Cerebellar nuclear complex (tissue), 1 donor: Measurements from ENCODE around the gene PNKP.

Experiments
- DNase-seq, 2 experiments: peaks; one replicate each; lab custom pipeline; 2025; lab: John Stamatoyannopoulos, UW

PNKP gene

DNA sequence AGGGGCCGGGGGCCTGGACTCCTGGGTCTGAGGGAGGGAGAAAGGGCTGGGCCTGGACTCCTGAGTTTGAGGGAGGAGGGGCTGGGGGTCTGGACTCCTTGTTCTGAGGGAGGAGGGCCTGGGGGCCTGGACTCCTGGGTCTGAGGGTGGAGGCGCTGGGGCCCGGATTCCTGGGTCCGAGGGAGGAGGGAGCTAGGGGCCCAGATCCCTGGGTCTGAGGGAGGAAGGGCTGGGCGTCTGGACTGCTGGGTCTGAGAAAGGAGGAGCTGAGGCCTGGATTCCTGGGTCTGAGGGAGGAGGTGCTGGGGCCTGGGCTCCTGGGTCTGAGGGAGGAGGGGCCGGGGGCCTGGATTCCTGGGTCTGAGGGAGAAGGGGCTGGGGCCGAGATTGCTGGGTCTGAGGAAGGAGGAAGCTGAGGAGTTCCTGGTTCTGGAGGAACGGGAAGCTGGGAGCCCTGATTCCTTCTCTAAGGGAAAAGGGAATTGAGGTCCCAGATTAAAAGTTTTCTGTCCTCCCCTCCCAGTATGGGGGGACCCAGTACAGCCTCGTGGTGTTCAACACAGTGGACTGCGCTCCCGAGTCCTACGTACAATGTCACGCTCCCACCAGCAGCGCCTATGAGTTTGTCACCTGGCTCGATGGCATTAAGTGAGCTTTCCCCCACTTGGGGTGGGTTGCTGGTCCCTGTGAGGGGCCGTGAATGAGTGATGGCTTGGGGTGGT lies 48.6 kb downstream of the PNKP start:
- DNase-seq = no peak

- peak in 1 of 2 experiments; percentile 62 for DNase-seq
Observed at GRCh38 chr19:49817964-49818648, 49.3 kb downstream of the PNKP start, which contains the start of gene MED25. MED25 (plus strand) TSS chr19:49818289; CDS start chr19:49818342, 53 bp downstream.

GRCh38 chr19:49816590-49816989 lies 50.8 kb downstream of the PNKP start:
- DNase-seq = no peak

- DNase-seq = no peak
Observed at GRCh38 chr19:49814010-49814409, 53.4 kb downstream of the PNKP start.

DNA sequence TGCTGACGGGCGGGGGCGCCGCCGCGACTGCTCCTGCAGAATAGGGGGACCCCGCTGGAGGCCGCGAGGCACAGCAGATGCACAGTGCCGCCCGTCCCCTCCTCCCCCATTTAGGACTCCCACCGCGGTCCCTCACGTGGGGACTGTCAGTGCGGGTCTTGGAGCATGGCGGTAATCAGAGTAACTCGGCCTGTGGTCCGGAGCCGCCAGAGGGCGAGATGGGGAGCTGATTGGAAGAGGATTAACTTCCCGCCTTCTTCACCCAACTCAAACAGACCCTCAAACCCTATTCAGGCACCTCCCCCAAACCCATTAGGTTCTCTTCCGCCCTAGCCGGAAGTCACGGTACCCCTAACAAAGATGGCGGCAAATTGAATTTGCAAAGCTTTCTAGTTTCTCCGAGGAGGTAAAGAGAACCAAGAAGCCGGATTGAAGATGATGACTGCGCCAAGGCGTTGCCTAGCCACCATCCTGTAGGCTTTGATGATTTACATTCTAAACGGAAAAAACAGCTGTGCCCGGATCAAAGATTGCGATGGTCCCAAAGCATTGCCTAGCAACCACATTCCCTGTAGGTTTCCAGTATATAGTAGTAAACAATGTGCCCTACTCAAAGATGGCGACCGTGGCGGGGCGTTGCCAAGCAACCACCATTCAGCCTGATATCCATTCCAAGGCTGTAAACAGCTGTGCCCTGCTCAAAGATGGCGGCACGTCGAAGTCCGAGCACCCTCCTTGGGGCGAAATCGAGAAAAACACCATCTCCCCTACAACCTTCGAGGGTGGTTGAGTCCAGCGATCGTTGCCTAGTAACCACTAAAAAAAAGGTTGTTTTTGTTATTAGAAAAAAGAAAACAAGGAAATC lies 54.1 kb downstream of the PNKP start, which contains the start of gene FUZ:
TSS of gene FUZ (minus strand) at position 296 of the 865 bp plus-strand sequence. CDS start at position 110, 186 bp downstream.
- peak; percentile 60 to 96 for DNase-seq

- DNase-seq = no peak
Observed at GRCh38 chr19:49812452-49812996, 54.9 kb downstream of the PNKP start.

GRCh38 chr19:49811328-49811727 lies 56.0 kb downstream of the PNKP start:
- no peak for DNase-seq
